Left ventricle myocardium inferior (tissue), 1 donor: ENCODE data around the gene NAV2. TPM values are rescaled to one million over a fixed set of nuclear protein-coding genes. Genes with fewer than 3 reads are reported as not detected.

Source experiments
- DNase-seq: peaks from one replicate; pipeline ENCODE4 v3.0.0-alpha.2; 2020
- H3K27ac ChIP-seq: fragments of 200-600 bp; replicated peaks from 2 replicates; pipeline ENCODE4 v1.8.0; 2021
- H3K27me3 ChIP-seq: fragments of 200-600 bp; 2 replicates; pipeline ENCODE4 v1.8.0; 2021; ENCODE audit warnings: low read depth
- H3K36me3 ChIP-seq: fragments of 200-600 bp; 2 replicates; pipeline ENCODE4 v1.8.0; 2021
- H3K4me1 ChIP-seq: fragments of 200-600 bp; 2 replicates; pipeline ENCODE4 v1.8.0; 2021
- H3K4me3 ChIP-seq: fragments of 200-600 bp; 2 replicates; pipeline ENCODE4 v1.8.0; 2021; ENCODE audit warnings: mild to moderate bottlenecking, moderate library complexity
- H3K9me3 ChIP-seq: fragments of 200-600 bp; replicated peaks from 2 replicates; pipeline ENCODE4 v1.8.0; 2021
- intact Hi-C: fragments of 100-400 bp; cut with micrococcal nuclease; formaldehyde crosslinking; loops from one replicate; pipeline ENCODE4 v1.11.0; 2022
- total RNA-seq: library from RNA; stranded (reverse); fragmentation: NEBNext Ultra II Directional; extraction: Animal tissue kit (Norgen Biotek cat#: 25700); gene quantifications from one replicate; pipeline ENCODE4 v1.2.1, GENCODE V29; 2021
- TF ChIP-seq, protein P1 (sequence below): fragments of 200-600 bp; IDR thresholded peaks from 2 replicates; pipeline ENCODE4 v1.8.0; 2021; ENCODE audit warnings: antibody characterized with exemption, mild to moderate bottlenecking, borderline replicate concordance
- donor health status: DM: no; HTN: yes; CAD: no; lungs with severe emphysema.

Gene NAV2
- total RNA-seq, 1 donor from 2014 or later, result 14.3 TPM

DNA sequence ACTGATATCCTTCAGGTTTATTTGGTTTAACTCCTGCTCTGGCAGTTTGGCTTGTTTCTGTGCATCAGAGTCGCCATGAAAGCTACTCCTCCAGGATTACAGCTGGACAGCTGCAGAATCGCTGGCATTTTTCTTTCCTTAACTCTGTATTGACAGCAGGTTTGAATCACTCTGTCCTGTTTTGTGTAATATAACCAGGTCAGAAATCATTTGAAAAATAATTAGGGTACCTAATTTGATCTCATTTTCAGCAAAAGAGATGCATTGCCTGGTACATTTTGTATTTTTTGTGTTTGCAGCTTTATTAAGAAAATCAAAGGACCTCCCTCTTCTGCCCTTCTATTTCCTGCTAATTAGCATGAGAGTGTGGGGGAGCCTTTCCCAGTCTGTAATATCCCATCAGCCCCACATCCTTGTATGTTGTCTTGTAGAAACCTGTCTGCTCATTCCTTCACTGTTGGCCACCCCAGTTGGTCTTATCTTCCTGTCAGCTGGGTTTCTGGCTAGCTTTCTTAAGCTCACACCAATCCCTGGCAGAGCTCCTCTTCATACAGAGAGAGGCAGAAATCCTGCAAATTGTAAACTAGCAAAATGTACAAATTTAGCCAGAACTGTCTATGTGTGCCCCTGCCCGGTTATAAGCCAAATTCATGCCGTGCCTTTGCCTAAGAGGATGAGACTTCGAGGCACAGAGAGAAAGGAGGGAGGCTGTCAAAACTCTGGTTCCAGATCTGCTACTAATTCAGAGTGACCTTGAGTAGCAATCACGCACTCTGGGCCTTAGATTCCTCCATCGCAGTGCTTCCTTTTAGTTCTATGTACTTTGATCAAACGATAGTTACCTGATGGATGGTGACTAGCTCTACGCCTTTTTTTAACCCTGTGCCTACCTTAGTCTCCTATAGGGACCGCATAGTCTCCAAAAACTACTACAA lies 200.6 kb downstream of the NAV2 start:
- intact Hi-C loops, result no loop called here
- no peak for DNase-seq
- peaks cover 43% of the 10 kb centered on the region for H3K4me1 ChIP-seq
- no peak overlapping the region for H3K4me3 ChIP-seq
- no peaks in the 10 kb centered on the region for H3K9me3 ChIP-seq
- H3K36me3 ChIP-seq, result no peaks in the 10 kb centered on the region
- H3K27me3 ChIP-seq, result no peaks in the 10 kb centered on the region
- H3K27ac ChIP-seq, result peak overlapping the region; percentile 38
- TF ChIP-seq, protein P1, sequence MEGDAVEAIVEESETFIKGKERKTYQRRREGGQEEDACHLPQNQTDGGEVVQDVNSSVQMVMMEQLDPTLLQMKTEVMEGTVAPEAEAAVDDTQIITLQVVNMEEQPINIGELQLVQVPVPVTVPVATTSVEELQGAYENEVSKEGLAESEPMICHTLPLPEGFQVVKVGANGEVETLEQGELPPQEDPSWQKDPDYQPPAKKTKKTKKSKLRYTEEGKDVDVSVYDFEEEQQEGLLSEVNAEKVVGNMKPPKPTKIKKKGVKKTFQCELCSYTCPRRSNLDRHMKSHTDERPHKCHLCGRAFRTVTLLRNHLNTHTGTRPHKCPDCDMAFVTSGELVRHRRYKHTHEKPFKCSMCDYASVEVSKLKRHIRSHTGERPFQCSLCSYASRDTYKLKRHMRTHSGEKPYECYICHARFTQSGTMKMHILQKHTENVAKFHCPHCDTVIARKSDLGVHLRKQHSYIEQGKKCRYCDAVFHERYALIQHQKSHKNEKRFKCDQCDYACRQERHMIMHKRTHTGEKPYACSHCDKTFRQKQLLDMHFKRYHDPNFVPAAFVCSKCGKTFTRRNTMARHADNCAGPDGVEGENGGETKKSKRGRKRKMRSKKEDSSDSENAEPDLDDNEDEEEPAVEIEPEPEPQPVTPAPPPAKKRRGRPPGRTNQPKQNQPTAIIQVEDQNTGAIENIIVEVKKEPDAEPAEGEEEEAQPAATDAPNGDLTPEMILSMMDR, result no peak

DNA sequence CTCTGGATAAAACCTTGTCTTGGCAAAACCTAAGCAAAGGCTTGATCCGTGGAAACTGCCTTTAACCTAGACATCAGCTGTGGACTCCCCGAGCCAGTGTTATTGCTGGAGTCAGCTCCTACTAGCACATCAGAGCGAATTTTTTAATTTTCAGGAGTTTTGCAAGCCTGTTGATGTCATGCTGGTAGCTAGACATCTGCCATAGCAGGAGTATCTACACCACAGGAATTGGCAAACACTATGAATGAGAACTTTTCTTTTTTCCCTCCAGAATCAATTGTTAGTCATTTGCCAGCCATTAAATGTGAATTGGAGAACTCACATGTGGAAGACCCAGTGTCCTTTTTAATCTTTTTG lies 201.2 kb downstream of the NAV2 start:
- peak overlapping the region; percentile 38 for H3K27ac ChIP-seq
- no peaks in the 10 kb centered on the region for H3K27me3 ChIP-seq
- DNase-seq, result no peak
- no peaks in the 10 kb centered on the region for H3K36me3 ChIP-seq
- intact Hi-C loops, result no loop called here
- peaks cover 49% of the 10 kb centered on the region for H3K4me1 ChIP-seq
- no peaks in the 10 kb centered on the region for H3K9me3 ChIP-seq
- no peak overlapping the region for H3K4me3 ChIP-seq
- TF ChIP-seq, protein P1, result no peak

DNA sequence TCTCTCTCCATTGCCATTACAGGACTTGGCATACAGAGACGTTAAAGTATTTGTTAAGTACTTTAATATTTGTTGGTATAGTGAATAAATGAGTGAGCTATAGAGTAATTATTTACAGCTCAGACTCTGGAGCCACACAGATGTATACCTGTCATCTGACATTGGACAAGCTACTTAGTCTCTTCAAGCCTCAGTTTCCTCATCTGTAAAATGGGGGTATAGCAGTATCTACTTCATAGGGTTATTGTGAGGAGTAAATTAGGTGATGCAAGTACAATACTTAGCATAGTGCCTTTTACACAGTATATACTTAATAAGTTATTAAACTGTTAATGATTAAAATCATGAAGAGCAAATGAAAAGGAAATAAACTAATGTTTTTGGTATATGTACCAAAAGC lies 203.2 kb downstream of the NAV2 start:
- TF ChIP-seq, protein P1, result no peak
- Histone ChIP-seq H3K36me3 (no peaks in the 10 kb centered on the region), H3K9me3 (no peaks in the 10 kb centered on the region), H3K27me3 (no peaks in the 10 kb centered on the region), H3K4me1 (peaks cover 59% of the 10 kb centered on the region), H3K4me3 (no peak overlapping the region), H3K27ac (no peak overlapping the region)
- intact Hi-C loops, result no loop called here
- no peak for DNase-seq

DNA sequence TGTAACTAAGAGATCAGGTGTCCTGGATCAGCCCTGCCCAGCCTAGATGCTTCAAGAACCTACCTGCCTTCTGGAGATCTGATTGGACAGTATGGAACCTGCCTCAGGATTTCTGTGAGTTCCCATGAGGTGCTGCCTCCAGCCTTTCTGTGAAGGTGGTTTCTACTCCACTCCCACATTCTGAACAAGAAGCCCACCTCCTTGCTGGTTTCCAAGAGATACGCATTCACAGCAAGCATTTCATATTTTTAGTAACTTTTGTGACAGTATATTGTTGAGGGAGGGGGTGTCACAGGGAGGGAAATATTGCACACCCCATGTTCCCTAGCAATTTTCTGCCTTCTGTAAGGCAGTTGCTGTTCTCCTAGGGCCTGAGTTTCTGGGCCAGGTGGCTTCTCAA lies 204.4 kb downstream of the NAV2 start:
- DNase-seq, result no peak
- Histone ChIP-seq H3K9me3 (no peaks in the 10 kb centered on the region), H3K4me3 (no peak overlapping the region), H3K4me1 (peaks cover 54% of the 10 kb centered on the region), H3K36me3 (no peaks in the 10 kb centered on the region), H3K27ac (no peak overlapping the region), H3K27me3 (no peaks in the 10 kb centered on the region)
- intact Hi-C loops, result no loop called here
- TF ChIP-seq, protein P1, result no peak

DNA sequence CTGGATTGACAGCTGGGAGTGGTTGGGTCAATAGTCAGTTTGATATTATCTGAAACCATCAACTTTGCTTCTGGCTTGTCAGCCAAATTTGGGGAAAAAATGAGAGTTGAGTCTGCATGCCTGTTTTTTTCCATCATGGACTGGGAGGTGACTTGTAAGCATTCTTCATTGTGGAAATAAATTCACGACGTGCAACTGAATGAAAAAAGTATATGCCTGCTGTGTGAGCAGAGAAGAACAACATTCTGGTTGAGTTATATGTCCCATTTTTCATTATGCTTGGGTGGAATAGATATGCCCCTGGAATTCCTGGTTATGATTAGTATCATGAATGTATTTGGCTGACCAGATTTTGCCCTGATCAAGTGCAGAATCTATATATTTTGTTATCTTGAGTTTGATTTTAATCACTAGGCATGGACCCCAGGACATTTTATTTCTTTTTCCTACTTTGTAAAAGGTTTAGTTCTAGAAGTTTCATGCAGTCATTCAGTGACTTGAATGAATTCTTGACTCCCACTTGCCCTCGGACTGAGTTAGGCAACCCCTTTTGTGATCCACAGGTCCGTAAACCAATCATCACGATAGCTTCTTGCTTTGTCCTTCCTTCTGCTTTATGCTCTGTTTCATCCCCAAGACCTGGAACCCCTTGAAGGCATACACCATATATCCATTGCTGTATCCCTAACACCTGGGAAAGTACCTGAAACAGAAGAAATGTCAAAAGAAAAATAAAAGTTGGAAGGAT lies 205.8 kb downstream of the NAV2 start:
- intact Hi-C loops, result no loop called here
- Histone ChIP-seq H3K4me1 (peaks cover 43% of the 10 kb centered on the region), H3K27ac (peak overlapping the region; percentile 62), H3K9me3 (no peaks in the 10 kb centered on the region), H3K4me3 (no peak overlapping the region), H3K36me3 (no peaks in the 10 kb centered on the region), H3K27me3 (no peaks in the 10 kb centered on the region)
- no peak for DNase-seq
- TF ChIP-seq, protein P1, result no peak
